ENCODE data around the gene DNAL4.

The DNAL4 gene

DNA sequence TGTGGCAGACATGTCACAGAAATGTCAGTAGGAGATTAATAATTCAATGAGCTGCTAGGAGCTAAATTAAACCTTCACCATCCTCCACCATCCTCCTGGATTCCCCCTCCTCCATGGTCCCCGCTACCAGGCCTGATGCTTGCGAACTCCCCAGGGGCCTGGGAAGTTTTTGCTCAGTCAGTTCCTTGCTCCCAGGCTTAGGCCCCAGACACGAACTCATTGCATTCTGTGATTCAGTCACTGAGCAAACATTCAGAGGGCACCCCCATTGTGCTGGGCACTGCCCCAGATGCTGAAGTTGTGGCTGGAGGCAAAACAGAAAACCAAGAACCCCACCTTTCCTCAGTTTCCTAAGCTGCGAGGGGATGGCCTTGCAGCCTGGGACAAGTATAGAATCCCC, 35.5 kb upstream of the DNAL4 start:
- TF ChIP-seq EZH2 (IDR thresholded peaks at IDR 0.05; ENCODE audit: borderline replicate concordance, low read depth, low read length, severe bottlenecking), result no peak
- TF ChIP-seq, protein P1, sequence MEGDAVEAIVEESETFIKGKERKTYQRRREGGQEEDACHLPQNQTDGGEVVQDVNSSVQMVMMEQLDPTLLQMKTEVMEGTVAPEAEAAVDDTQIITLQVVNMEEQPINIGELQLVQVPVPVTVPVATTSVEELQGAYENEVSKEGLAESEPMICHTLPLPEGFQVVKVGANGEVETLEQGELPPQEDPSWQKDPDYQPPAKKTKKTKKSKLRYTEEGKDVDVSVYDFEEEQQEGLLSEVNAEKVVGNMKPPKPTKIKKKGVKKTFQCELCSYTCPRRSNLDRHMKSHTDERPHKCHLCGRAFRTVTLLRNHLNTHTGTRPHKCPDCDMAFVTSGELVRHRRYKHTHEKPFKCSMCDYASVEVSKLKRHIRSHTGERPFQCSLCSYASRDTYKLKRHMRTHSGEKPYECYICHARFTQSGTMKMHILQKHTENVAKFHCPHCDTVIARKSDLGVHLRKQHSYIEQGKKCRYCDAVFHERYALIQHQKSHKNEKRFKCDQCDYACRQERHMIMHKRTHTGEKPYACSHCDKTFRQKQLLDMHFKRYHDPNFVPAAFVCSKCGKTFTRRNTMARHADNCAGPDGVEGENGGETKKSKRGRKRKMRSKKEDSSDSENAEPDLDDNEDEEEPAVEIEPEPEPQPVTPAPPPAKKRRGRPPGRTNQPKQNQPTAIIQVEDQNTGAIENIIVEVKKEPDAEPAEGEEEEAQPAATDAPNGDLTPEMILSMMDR (IDR thresholded peaks at IDR 0.05; ENCODE audit: borderline replicate concordance, extremely low read depth, low read length, poor library complexity, severe bottlenecking), result no peak
- H3K4me1 ChIP-seq (ENCODE audit: insufficient read depth, low read length), result no peaks in the 10 kb centered on the region
- ATAC-seq (ENCODE audit: insufficient read depth, low read depth) (no peak), DNase-seq (no peak)
- H2AFZ ChIP-seq (ENCODE audit: low read depth, low read length), result no peak overlapping the region
- no peak overlapping the region for H3K4me2 ChIP-seq (ENCODE audit: insufficient read depth, low read length)
- H3K27ac ChIP-seq (ENCODE audit: low read length), result no peak overlapping the region
- H3K36me3 ChIP-seq (ENCODE audit: insufficient read depth, low read length), result no peaks in the 10 kb centered on the region
- H3K9ac ChIP-seq (ENCODE audit: low read depth, low read length), result no peak overlapping the region
- no peaks in the 10 kb centered on the region for H3K9me3 ChIP-seq (ENCODE audit: insufficient read depth, low read length, severe bottlenecking)
- no peaks in the 10 kb centered on the region for H3K79me2 ChIP-seq (ENCODE audit: insufficient read depth, low read length)
- H4K20me1 ChIP-seq (ENCODE audit: insufficient read depth, low read length), result peaks cover 16% of the 10 kb centered on the region; the same call in 1 of the 2 replicates
- no peak overlapping the region for H3K4me3 ChIP-seq (ENCODE audit: low read depth in 1 of 2, low read length in 2 of 2)
- H3K27me3 ChIP-seq (ENCODE audit: insufficient read depth, low read length, poor library complexity), result no peaks in the 10 kb centered on the region

DNA sequence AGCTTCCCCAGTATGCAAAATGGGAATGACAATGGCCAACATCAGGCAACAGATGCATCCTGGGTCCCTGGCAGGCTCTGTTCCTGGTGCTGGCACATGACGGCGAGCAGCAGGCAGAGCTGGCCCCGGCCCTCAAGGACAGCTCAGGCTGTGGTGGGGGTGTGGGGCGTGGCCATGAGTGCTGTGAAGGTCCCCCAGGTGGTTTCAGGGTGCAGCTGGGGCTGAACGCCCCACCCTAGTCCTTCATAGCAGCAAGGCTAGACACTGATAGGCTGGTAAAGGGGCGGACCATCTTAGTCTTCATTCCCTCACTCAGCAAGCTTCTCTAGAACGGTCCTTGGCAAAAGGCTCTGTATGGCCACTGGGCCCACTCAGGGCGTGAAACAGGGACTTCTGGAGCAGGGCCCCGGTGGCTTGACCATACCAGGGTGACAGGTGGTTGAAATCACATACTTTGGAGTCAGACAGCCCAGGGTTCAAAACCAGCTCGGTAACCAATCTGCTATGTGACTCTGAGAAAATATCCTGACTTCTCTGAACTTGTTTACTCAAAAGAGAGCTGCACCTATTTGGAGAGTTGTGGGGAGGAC, 34.8 kb upstream of the DNAL4 start:
- Histone ChIP-seq H2AFZ (ENCODE audit: low read depth, low read length) (no peak overlapping the region), H3K9me3 (ENCODE audit: insufficient read depth, low read length, severe bottlenecking) (no peaks in the 10 kb centered on the region), H4K20me1 (ENCODE audit: insufficient read depth, low read length) (peaks cover 19% of the 10 kb centered on the region; the same call in 1 of the 2 replicates), H3K4me3 (ENCODE audit: low read depth in 1 of 2, low read length in 2 of 2) (no peak overlapping the region), H3K36me3 (ENCODE audit: insufficient read depth, low read length) (no peaks in the 10 kb centered on the region), H3K4me2 (ENCODE audit: insufficient read depth, low read length) (no peak overlapping the region), H3K79me2 (ENCODE audit: insufficient read depth, low read length) (no peaks in the 10 kb centered on the region), H3K27me3 (ENCODE audit: insufficient read depth, low read length, poor library complexity) (no peaks in the 10 kb centered on the region), H3K27ac (ENCODE audit: low read length) (no peak overlapping the region), H3K4me1 (ENCODE audit: insufficient read depth, low read length) (no peaks in the 10 kb centered on the region), H3K9ac (ENCODE audit: low read depth, low read length) (no peak overlapping the region)
- TF ChIP-seq EZH2 (IDR thresholded peaks at IDR 0.05; ENCODE audit: borderline replicate concordance, low read depth, low read length, severe bottlenecking), result no peak
- TF ChIP-seq, protein P1 (IDR thresholded peaks at IDR 0.05; ENCODE audit: borderline replicate concordance, extremely low read depth, low read length, poor library complexity, severe bottlenecking), result no peak
- ATAC-seq (ENCODE audit: insufficient read depth, low read depth) (no peak), DNase-seq (no peak)

DNA sequence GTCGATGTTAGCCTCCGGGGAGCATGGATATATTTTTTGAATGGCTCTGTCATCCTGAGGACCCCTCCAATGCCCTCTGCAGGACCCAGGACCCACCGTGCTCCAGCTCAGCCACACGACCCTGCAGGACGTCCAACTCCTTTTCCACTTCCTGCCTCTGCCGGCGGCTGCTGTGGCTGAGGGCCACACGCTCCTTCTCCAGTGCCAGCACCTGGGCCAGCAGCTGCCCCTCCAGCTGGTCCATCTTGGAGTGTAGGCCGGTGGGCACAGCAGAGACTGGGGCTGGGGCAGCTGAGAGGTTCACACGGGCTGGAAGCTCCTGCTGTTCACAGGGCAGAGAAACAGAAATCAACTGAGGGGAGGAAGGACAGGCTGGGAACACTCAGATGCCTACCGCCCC, 34.2 kb upstream of the DNAL4 start:
- Histone ChIP-seq H3K27me3 (ENCODE audit: insufficient read depth, low read length, poor library complexity) (no peaks in the 10 kb centered on the region), H3K79me2 (ENCODE audit: insufficient read depth, low read length) (no peaks in the 10 kb centered on the region), H3K36me3 (ENCODE audit: insufficient read depth, low read length) (no peaks in the 10 kb centered on the region), H3K9ac (ENCODE audit: low read depth, low read length) (no peak overlapping the region), H3K4me1 (ENCODE audit: insufficient read depth, low read length) (no peaks in the 10 kb centered on the region), H4K20me1 (ENCODE audit: insufficient read depth, low read length) (peaks cover 22% of the 10 kb centered on the region; the same call in 1 of the 2 replicates), H2AFZ (ENCODE audit: low read depth, low read length) (no peak overlapping the region), H3K4me3 (ENCODE audit: low read depth in 1 of 2, low read length in 2 of 2) (no peak overlapping the region), H3K9me3 (ENCODE audit: insufficient read depth, low read length, severe bottlenecking) (no peaks in the 10 kb centered on the region), H3K27ac (ENCODE audit: low read length) (no peak overlapping the region), H3K4me2 (ENCODE audit: insufficient read depth, low read length) (no peak overlapping the region)
- TF ChIP-seq EZH2 (IDR thresholded peaks at IDR 0.05; ENCODE audit: borderline replicate concordance, low read depth, low read length, severe bottlenecking), result no peak
- TF ChIP-seq, protein P1 (IDR thresholded peaks at IDR 0.05; ENCODE audit: borderline replicate concordance, extremely low read depth, low read length, poor library complexity, severe bottlenecking), result no peak
- DNase-seq, result no peak
- ATAC-seq (ENCODE audit: insufficient read depth, low read depth), result no peak
